Nephron progenitor cell (in vitro differentiated cells): ENCODE measurements around the gene PFKP.

Experiments
- DNase-seq: peaks from one replicate; pipeline ENCODE4 v3.0.0; 2021
- H3K27ac Mint-ChIP-seq: 2 replicates; pipeline ENCODE4 v1.8.0; 2021; ENCODE audit warnings: mild to moderate bottlenecking, moderate library complexity, mixed read lengths
- H3K27me3 Mint-ChIP-seq: 2 replicates; pipeline ENCODE4 v1.8.0; 2021; ENCODE audit warnings: mild to moderate bottlenecking, low read depth, mixed read lengths; ENCODE audit not compliant: poor library complexity
- H3K36me3 Mint-ChIP-seq: 2 replicates; pipeline ENCODE4 v1.8.0; 2021; ENCODE audit warnings: low read depth, mixed read lengths
- H3K4me1 Mint-ChIP-seq: 2 replicates; pipeline ENCODE4 v1.8.0; 2021; ENCODE audit warnings: mixed read lengths
- H3K4me3 Mint-ChIP-seq: 2 replicates; pipeline ENCODE4 v1.8.0; 2021; ENCODE audit warnings: mild to moderate bottlenecking, moderate library complexity, mixed read lengths
- H3K9me3 Mint-ChIP-seq: 2 replicates; pipeline ENCODE4 v1.8.0; 2021; ENCODE audit warnings: mild to moderate bottlenecking, moderate library complexity, mixed read lengths
- TF ChIP-seq, protein P1 (sequence below): fragments of 200-600 bp; sonication (generic); IDR thresholded peaks from 2 replicates; pipeline ENCODE4 v1.5.0; 2021; ENCODE audit warnings: antibody characterized with exemption

The PFKP gene

GRCh38 chr10:3093996-3094395, 26.6 kb downstream of the PFKP start:
- Mint-ChIP-seq H3K27me3 (no peaks in the 10 kb centered on the region), H3K36me3 (peaks cover 12% of the 10 kb centered on the region), H3K27ac (peak overlapping the region; percentile 69), H3K4me3 (no peak overlapping the region), H3K9me3 (no peaks in the 10 kb centered on the region), H3K4me1 (peaks cover 40% of the 10 kb centered on the region)
- DNase-seq, result no peak
- TF ChIP-seq, protein P1, sequence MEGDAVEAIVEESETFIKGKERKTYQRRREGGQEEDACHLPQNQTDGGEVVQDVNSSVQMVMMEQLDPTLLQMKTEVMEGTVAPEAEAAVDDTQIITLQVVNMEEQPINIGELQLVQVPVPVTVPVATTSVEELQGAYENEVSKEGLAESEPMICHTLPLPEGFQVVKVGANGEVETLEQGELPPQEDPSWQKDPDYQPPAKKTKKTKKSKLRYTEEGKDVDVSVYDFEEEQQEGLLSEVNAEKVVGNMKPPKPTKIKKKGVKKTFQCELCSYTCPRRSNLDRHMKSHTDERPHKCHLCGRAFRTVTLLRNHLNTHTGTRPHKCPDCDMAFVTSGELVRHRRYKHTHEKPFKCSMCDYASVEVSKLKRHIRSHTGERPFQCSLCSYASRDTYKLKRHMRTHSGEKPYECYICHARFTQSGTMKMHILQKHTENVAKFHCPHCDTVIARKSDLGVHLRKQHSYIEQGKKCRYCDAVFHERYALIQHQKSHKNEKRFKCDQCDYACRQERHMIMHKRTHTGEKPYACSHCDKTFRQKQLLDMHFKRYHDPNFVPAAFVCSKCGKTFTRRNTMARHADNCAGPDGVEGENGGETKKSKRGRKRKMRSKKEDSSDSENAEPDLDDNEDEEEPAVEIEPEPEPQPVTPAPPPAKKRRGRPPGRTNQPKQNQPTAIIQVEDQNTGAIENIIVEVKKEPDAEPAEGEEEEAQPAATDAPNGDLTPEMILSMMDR, result no peak

DNA sequence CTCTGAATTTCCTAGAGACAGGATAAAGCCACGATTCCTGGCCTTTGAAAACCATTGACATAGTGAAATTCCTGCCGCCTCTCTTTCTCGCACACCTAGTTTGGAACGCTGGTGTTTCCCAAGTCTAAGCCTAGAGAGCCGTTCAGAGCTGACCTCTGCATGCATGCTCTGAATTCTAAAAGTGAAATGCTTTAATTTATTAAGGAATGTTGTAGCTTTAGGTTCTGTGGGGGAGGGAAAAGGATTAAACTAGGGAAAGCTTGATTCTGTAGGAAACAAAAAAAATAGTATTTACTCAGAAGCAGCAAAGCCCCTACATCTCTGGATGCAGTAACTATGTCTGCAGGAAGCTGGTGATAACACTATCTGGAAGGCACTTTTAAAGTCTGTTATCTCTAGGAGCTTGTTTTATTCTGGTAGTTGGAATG, 27.3 kb downstream of the PFKP start:
- Mint-ChIP-seq H3K4me1 (peaks cover 46% of the 10 kb centered on the region), H3K36me3 (peaks cover 16% of the 10 kb centered on the region), H3K27me3 (no peaks in the 10 kb centered on the region), H3K4me3 (no peak overlapping the region), H3K27ac (no peak overlapping the region), H3K9me3 (no peaks in the 10 kb centered on the region)
- TF ChIP-seq, protein P1, result no peak
- DNase-seq, result no peak

GRCh38 chr10:3095373-3096139, 28.2 kb downstream of the PFKP start:
- DNase-seq, result no peak
- H3K36me3 Mint-ChIP-seq, result peaks cover 24% of the 10 kb centered on the region
- H3K27ac Mint-ChIP-seq, result peak overlapping the region; percentile 14
- H3K27me3 Mint-ChIP-seq, result no peaks in the 10 kb centered on the region
- no peak overlapping the region for H3K4me3 Mint-ChIP-seq
- TF ChIP-seq, protein P1, result no peak
- H3K4me1 Mint-ChIP-seq, result peaks cover 50% of the 10 kb centered on the region
- H3K9me3 Mint-ChIP-seq, result peaks cover 3% of the 10 kb centered on the region

DNA sequence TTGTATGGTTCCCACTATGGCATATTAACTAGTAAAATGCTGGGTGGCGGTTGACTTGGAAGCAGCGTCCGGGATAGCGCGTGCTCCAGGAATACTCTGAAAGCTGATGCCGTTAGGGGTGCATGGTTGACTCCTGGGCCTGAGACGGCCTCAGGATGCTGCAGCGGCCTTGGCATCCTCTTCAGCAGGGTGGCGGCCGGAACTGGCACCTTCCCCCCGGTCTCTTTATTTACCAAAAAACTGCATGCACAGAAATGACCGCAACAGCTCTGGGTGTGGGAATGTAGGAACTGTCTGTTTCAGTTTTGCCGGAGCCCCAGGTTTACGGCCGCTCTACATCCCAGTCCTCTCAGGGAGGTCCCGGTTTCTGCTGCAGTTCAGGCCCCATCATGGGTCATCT, 28.8 kb downstream of the PFKP start:
- H3K4me3 Mint-ChIP-seq, result no peak overlapping the region
- no peak overlapping the region for H3K27ac Mint-ChIP-seq
- TF ChIP-seq, protein P1, result no peak
- H3K4me1 Mint-ChIP-seq, result peaks cover 45% of the 10 kb centered on the region
- DNase-seq, result no peak
- peaks cover 3% of the 10 kb centered on the region for H3K9me3 Mint-ChIP-seq
- H3K36me3 Mint-ChIP-seq, result peaks cover 30% of the 10 kb centered on the region
- H3K27me3 Mint-ChIP-seq, result no peaks in the 10 kb centered on the region

DNA sequence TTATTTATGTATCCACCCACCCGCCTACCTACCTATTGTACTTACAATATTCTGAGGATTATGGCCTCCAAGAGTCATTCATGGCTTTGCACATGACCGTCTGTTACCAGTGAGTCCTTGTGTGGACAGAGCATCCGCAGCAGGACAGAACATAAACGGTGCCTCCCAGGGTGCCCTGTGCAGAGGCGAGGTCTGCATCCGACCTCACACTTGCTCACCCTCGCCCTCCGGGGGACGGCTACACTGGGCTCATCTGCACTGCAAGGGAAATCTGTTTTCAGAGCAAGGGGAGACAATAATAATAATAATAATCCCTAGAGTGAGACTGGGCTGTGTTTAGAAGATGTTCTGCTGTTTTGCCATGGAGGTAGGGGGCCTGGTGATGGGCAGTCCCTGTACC, 29.8 kb downstream of the PFKP start:
- no peak for DNase-seq
- TF ChIP-seq, protein P1, result no peak
- Mint-ChIP-seq H3K4me3 (no peak overlapping the region), H3K27me3 (no peaks in the 10 kb centered on the region), H3K36me3 (peaks cover 37% of the 10 kb centered on the region), H3K9me3 (peaks cover 3% of the 10 kb centered on the region), H3K4me1 (peaks cover 40% of the 10 kb centered on the region), H3K27ac (no peak overlapping the region)

DNA sequence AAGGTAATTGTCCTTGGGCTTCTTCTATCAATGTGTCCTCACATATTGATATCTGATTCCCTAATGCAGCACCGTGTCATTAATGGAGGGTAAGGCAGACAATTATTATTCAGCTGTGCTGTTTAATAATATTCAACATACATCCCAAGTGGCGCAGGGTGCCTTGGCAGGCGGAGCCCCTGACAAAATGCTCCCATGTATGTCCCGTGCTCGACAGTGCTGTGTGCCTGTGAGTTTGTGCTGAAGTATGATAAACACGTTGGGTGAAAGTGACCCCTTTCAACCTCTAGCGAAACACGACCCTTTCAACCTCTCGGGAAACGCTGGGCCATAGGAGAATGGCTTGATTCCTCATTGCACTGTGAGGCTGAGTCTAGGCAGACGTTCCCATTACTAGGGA, 31.3 kb downstream of the PFKP start:
- no peaks in the 10 kb centered on the region for H3K27me3 Mint-ChIP-seq
- peaks cover 40% of the 10 kb centered on the region for H3K4me1 Mint-ChIP-seq
- TF ChIP-seq, protein P1, result no peak
- peaks cover 3% of the 10 kb centered on the region for H3K9me3 Mint-ChIP-seq
- no peak for DNase-seq
- peaks cover 41% of the 10 kb centered on the region for H3K36me3 Mint-ChIP-seq
- no peak overlapping the region for H3K4me3 Mint-ChIP-seq
- H3K27ac Mint-ChIP-seq, result peak overlapping the region; percentile 32
